T47D (cell line): ENCODE measurements around the gene ATP10A.
"Not testable (repeated sequence)": the region's sequence is repeated elsewhere in the genome, so short reads cannot be mapped to it uniquely, and the experiment has no call there.

Experiments used
- DNase-seq, 2 experiments: peaks; one replicate each; pipeline versions ENCODE4 v3.0.0 to v3.0.0-alpha.2; 2011 to 2012; ENCODE audit warnings: low read depth in 1 of 2, low spot score in 1 of 2
- JUND ChIP-seq: IDR thresholded peaks from 2 replicates; pipeline ENCODE4 v1.6.1; 2012; ENCODE audit warnings: low read depth
- in situ Hi-C: cut with HindIII; loops from 2 replicates; pipeline ENCODE4 v1.10.0; 2016; ENCODE audit warnings: low sequenced_read_pairs, low pct_unique_long_range_greater_than_20kb

Gene ATP10A

DNA sequence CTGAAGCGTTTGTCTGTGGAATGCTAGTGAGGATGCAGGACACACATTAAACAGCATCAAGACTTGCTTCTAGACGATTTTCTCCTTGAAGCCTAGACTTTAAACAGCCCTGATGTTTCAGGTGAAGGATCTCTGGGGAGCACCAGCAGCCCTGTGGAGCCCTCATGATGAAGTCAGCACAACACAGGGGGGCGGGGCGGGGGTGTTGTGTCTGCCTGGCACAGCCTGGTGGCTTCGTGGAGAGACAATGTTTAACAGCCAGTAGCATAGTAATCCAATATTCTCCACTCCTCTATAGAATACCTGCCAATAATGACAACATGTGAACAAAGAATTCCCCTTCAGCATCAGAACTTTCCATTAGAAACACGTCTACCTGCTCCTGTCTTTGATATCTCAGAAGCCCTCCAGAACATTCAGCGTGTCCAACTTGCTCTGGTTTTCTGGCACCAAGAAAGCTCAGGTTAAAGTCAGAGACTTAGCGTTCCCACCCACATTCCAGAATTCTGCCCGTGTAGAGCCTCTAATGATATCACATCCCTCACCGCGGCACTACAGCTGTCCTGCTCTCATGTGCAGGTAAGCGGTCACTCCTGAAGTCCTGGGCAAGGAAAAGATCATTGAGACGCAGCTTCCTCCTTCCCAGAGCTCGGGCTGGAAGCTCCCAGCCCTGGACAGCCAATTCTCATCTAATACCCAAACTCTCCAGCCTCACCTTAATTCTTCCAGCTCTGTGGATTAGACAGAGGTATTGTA lies 98.0 kb downstream of the ATP10A start:
- no peak for TF ChIP-seq JUND
- DNase-seq, result no peak
- in situ Hi-C loops, result no loop called here

DNA sequence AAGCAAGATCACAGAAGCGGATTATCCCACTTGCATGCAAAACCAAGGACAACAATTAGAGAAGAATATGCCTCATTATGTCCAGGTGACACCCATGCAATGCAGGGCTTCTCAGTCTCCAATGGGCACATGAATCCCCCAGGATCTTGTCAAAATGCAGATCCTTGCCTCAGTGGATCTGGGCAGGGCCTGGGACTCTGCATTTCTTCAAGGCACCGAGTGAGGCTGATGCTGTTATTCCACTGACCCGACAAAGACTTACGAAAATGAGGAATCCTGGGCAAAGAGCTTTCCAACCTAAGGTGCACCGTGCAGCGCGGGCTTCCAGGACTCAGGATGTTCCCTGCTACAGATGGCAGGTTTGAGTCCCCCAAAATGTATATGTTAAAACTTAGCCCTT lies 99.2 kb downstream of the ATP10A start:
- DNase-seq, result no peak
- no peak for TF ChIP-seq JUND
- in situ Hi-C loops, result no loop called here

DNA sequence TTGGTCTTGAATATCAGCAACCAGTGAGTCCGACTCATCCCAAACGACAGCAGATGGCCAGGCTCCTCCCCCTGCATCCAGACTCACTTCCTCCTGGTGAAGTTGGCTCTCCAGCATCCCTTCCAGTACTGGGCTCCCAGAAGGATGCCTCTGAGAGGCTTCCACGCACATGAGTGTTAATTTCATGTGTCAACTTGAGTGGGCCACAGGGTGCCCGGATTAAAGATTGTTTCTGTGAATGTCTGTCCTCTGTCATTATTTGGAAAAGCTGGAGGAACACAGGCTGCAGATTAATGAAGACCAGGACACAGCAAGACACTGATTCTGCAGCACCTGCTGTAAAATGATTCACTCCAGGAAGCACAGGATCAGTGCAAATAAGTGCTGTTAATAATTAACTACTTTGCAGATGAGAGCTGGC lies 99.8 kb downstream of the ATP10A start:
- in situ Hi-C loops, result no loop called here
- TF ChIP-seq JUND, result no peak
- DNase-seq, result no peak

GRCh38 chr15:25761971-25762662 lies 101.0 kb downstream of the ATP10A start:
- no peak for DNase-seq
- TF ChIP-seq JUND, result no peak
- in situ Hi-C loops, result no loop called here

GRCh38 chr15:25759421-25759820 lies 103.7 kb downstream of the ATP10A start:
- TF ChIP-seq JUND, result no peak
- in situ Hi-C loops, result no loop called here

GRCh38 chr15:25758612-25759011 lies 104.5 kb downstream of the ATP10A start:
- in situ Hi-C loops, DNase-seq: not testable (repeated sequence)

More at GRCh38 chr15:25759421-25759820, 103.7 kb downstream of the ATP10A start:
- no peak for DNase-seq

GRCh38 chr15:25743548-25744275 lies 119.4 kb downstream of the ATP10A start:
- no peak for TF ChIP-seq JUND
- no peak for DNase-seq
- in situ Hi-C loops, result no loop called here

- in situ Hi-C loops, result no loop called here
- TF ChIP-seq JUND, result no peak
- no peak for DNase-seq
Measured at GRCh38 chr15:25742776-25743547, 120.2 kb downstream of the ATP10A start.

DNA sequence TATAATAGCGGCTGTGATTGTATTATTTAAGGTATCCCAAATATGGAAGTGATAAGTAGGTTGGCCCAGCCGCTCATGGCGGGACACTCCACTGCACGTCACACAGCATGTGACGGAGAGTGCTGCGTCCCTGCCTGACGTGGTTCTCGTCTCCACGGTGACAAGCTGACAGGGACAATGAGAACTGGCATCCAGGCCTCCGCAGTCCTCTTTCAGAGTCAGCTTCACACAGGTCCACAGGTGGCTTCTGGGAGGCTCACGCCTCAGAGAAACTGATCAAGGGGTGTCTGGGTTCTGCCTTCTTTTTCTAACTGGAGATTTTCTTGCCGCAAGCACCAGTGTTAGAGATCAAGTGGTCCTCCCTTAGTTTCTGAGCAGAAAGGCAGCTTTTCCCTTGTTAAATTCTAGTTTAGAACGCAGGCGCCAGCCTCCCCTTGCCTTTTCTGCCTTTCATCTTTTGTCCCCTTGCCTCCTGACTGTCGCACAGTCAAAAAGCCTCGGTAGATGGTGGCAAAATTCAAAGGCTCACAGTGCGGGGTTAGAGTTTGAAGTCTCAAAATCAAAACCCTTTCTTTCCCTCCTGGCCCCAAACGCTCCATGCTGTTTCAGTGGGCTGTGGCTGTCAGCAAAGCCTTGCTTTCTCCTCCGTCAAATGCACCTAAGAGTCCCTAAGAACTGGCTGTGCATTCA lies 120.9 kb downstream of the ATP10A start:
- no peak for DNase-seq
- no peak for TF ChIP-seq JUND
- in situ Hi-C loops, result no loop called here

DNA sequence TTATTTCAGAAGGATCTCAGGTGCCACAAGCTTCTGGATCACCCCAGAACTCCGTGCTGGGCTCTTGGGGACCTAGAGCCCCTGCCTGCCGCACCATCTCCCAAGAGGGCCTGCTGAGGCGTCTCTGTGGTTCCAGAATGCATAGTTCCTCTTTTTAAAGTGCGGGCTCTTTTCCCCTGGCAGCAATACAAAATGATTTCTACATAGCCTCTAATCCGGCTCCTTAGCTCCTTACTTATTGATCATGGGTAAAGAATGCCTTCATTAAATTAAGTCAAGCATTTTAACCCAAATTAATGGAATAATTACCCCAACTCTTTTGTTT lies 121.9 kb downstream of the ATP10A start:
- in situ Hi-C loops, result no loop called here
- no peak for DNase-seq
- no peak for TF ChIP-seq JUND

GRCh38 chr15:25740383-25741255 lies 122.5 kb downstream of the ATP10A start:
- TF ChIP-seq JUND, result no peak
- DNase-seq, result no peak
- in situ Hi-C loops, result no loop called here
